GM20431 (cell line): ENCODE data around the gene EPN2.

ENCODE experiments used
- in situ Hi-C: fragments of 300-500 bp; cut with MseI, MboI; formaldehyde crosslinking; loops from one replicate; pipeline ENCODE4 v1.15.0; 2020; ENCODE audit warnings: low sequenced_read_pairs; ENCODE audit not compliant: unreplicated experiment

The EPN2 gene

DNA sequence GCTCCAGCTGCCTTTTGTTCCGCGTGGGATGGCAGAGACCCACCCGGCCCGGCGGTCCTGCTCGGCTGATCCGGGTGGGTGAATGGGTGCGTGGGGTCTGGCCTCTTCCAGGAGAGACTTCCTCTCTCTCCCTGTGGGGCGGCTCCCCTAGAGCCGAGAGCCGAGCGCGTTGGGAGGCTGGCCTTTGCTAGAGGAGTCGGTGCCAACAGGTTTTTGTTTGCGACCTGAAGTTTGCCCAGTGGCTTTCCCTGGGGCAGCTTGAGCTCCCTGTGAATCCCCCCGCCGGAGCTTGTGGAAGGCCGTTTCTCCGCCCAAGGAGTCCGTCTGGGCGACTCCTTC, 970 bp downstream of the EPN2 start:
- in situ Hi-C loops = no loop called here

GRCh38 chr17:19239544-19239943, 2.4 kb downstream of the EPN2 start:
- in situ Hi-C loops = no loop called here

DNA sequence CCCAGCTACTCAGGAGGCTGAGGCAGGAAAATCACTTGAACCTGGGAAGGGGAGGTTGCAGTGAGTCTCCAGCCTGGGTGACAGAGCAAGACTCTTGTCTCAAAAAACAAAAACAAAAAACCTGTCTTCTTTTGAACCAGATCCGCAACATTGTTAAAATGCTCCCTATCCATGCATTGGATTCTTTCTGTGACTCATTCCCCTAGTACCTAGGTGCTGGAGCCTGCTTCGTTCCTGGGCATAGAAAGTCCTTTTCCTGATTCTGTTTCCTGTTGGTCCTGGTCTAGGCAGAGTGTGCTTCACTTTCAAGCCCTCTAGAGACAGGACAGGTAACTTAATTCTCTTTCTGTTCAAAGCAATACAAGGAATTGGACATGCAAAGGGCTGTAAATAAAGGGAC, 5.2 kb downstream of the EPN2 start:
- in situ Hi-C loops = no loop called here

- in situ Hi-C loops = no loop called here
These were observed 5.8 kb downstream of the EPN2 start for GRCh38 chr17:19242926-19243325.

GRCh38 chr17:19243838-19244237, 6.7 kb downstream of the EPN2 start:
- in situ Hi-C loops = no loop called here

DNA sequence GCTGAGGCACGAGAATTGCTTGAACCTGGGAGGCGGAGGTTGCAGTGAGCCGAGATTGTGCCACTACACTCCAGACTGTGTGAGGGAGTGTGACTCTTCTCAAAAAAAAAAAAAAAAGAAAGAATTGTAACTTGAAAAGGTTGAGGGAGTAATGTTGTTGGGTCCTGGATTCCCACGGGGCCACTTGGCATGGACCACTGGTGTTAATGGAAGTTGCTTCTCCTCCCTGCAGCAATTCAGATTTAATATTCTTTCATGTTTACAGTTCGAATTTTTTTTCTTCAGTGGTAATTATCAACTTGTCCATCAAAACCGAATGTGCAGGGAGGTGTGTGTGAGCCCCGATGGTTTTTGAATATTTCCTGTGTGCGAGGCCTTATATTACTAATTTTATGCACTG, 7.2 kb downstream of the EPN2 start:
- in situ Hi-C loops = no loop called here

- in situ Hi-C loops = no loop called here
These were observed 7.6 kb downstream of the EPN2 start for GRCh38 chr17:19244781-19245180.

DNA sequence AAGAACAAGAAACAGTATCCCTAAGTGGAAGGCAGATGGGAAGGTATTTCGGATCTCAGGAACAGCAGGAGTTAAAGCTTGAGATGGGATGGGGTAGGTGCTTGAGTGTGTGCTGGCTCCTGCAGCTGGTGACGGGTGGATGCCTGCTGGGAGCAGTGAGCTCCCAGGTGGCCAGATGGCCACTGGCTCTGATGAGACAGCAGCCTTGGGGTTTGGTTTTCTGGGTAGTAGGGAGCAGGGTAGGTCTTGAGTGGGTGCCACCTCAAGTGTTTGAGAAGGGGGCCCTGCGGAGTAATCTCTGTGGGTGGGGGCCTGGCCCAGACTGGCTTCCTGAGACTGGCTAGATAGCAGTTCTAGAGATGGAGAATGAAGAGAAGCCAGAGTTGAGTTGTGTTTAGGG, 10.3 kb downstream of the EPN2 start:
- in situ Hi-C loops = no loop called here

GRCh38 chr17:19248151-19248927, 11.2 kb downstream of the EPN2 start:
- in situ Hi-C loops = no loop called here

DNA sequence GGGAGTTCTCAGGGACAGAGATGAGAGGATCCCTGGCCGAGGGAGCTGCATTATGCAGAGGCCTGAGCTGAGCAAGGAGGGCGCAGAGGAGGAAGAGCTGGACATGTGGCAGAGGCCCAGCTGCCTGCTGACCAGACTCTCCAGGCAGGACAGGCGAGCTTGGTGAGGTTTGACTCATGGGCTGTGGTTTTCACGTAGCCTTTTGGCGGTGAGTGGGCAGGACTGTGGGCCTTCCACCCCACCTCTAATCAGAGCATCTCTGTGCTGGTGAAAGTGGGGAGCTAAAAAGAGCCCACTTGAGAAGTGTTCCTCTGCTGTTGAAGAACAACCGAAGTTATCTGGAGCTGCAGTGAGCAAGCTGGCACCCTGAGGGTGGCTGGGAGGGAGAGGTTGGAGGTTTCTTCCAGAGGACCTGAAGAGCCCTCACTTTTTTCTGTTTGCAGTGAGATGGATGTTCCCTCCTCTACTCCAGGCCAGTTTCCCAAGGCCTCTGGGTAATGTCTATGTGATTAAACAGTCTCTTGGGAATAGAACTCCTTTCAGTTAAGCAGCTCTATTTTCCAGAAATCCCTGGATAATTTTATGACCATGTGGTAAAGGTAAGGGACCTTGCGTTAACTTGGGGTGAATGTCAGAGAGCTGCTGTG, 11.9 kb downstream of the EPN2 start:
- in situ Hi-C loops = no loop called here

GRCh38 chr17:19249681-19250080, 12.5 kb downstream of the EPN2 start:
- in situ Hi-C loops = no loop called here

DNA sequence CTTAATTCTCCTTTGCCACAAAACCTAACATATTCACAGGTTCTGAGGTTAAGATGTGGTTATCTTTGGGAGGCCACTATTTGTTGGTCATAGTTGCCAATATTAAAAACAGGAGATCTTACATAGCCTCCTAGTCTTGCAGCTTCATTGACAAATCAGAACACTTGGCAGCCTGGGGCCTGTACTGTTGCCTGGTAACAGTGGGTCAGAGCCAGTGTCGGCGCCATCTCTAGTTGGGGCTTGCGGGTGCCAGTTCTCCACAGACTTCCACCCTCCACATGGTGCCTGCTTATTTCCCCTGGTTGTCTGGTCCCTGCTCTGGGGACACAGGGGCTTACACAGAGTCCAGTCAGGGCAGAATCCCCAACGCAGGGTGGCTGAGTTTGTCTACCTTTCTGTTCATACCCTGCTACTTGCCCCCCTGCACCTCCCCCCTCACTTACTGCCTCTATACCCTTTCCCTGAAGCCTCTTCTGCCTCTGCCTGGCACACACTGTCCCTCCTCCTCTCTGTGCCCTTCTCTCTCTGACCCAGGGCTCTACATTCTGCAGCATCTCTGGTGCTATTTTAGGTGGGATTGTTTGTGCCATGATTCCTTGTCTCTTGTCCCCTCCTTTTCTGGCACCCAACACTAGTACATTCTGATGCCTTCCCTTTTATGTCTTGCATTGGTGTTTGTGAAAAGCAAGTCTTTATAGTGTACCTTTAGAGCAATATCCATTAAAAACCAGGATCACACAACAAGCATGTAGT, 13.4 kb downstream of the EPN2 start:
- in situ Hi-C loops = no loop called here

DNA sequence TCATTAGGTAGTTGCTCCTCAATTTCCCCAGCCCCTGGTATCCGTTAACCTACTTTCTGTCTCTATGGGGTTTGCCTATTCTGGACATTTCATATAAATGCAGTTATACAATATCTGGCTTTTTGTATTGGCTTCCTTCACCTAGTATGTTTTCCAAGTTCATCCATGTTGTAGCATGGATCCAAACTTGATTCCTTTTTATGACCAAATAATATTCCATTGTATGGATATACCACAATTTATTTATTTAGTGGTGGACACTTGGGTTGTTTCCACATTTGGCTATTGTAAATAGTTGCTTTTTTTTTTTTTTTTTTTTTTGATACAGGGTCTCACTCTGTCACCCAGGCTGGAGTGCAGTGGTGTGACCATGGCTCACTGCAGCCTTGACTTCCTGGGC, 15.9 kb downstream of the EPN2 start:
- in situ Hi-C loops = no loop called here

- in situ Hi-C loops = no loop called here
These were observed 17.5 kb downstream of the EPN2 start for GRCh38 chr17:19254651-19255050.

DNA sequence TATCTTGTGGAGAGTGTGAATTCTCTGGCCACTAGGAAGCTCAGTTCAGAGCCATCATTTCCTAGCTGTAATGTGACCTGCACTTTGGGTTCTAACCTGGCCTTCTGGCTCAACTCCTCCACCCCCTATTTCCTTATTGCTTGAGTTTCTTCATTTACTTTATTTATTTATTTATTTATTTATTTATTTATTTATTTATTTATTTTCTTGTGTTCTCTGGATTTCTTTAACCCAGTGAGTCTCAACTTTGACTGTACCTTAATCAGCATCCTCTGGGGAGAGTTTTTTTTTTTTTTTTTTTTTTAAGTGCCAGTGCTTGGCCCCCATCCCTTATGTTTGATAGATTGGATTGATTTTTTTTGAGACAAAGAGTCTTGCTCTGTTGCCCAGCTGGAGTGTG, 18.1 kb downstream of the EPN2 start:
- in situ Hi-C loops = no loop called here

DNA sequence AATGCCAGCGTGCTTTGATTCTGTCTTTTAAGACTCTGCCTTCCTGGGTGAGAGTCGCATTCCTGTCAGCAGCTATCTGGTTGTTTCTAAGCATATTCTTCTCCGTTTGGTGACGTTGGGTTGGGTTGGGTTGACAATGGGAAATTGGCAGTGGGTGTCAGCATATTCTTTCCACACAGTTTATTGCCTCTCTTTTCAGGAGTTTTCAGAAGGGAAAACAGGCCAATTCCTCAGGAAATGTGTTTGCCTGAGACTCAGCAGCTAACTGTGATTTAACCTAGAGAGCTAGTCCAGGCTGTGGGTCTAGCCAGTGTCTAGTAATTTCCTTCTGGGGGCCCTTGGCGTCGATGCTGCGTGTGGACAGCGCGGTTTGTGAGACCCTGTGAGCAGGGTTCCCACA, 21.2 kb downstream of the EPN2 start:
- in situ Hi-C loops = no loop called here

- in situ Hi-C loops = no loop called here
These were observed 23.8 kb downstream of the EPN2 start for GRCh38 chr17:19260958-19261357.

DNA sequence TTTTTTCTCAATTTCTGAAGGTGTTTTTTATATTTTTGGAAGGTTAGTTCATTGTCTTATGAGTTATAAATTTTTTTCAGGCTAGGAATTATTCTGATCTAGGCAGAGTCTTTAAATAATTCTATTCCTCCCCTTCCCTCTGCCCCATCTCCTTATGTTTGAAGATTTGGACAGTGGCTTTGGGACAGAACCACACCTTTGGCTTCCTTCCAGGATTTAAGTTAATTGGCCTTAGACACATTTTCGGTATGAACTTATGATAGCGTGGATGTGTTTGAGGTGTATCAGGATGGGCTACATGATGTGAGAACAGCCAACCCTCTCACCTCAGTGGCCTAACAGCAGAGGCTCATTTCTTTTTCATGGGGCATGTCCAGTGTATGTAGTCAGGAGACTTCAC, 24.3 kb downstream of the EPN2 start:
- in situ Hi-C loops = no loop called here

GRCh38 chr17:19262650-19263631, 25.8 kb downstream of the EPN2 start:
- in situ Hi-C loops = no loop called here

- in situ Hi-C loops = no loop called here
These were observed 26.5 kb downstream of the EPN2 start for GRCh38 chr17:19263641-19264051.
